Endothelial cell of umbilical vein (primary cell): ENCODE results near the gene CHGA.

ENCODE experiments used
- CTCF ChIP-seq, 2 donors: IDR thresholded peaks; 1 replicate in 1 of 2; 2 replicates in 1 of 2; pipeline ENCODE4 v1.5.1; 2011; ENCODE audit warnings: low read length in 2 of 2, mild to moderate bottlenecking in 2 of 2, moderate library complexity in 2 of 2, control low read depth in 1 of 2, inconsistent platforms in 1 of 2, low read depth in 1 of 2; ENCODE audit not compliant: insufficient read depth in 1 of 2; ENCODE audit errors: extremely low read depth in 1 of 2
- FOS ChIP-seq: IDR thresholded peaks from 2 replicates; pipeline ENCODE4 v1.6.1; 2011; ENCODE audit warnings: mild to moderate bottlenecking, low read length, moderate library complexity, borderline replicate concordance; ENCODE audit not compliant: insufficient read depth
- MAX ChIP-seq: IDR thresholded peaks from 2 replicates; pipeline ENCODE4 v1.6.1; 2011; ENCODE audit not compliant: insufficient read depth, insufficient read length
- MYC ChIP-seq: IDR thresholded peaks from one replicate; pipeline ENCODE4 v1.6.1; 2011; ENCODE audit warnings: mild to moderate bottlenecking, low read depth, low read length
- POLR2A ChIP-seq: IDR thresholded peaks from 2 replicates; pipeline ENCODE4 v1.6.1; 2012; ENCODE audit warnings: low read depth, mild to moderate bottlenecking, control low read depth, low read length
- POLR2AphosphoS5 ChIP-seq: IDR thresholded peaks from 2 replicates; pipeline ENCODE4 v1.6.1; 2012; ENCODE audit warnings: low read depth, mild to moderate bottlenecking, control low read depth, low read length, moderate library complexity; ENCODE audit not compliant: insufficient read depth

DNA sequence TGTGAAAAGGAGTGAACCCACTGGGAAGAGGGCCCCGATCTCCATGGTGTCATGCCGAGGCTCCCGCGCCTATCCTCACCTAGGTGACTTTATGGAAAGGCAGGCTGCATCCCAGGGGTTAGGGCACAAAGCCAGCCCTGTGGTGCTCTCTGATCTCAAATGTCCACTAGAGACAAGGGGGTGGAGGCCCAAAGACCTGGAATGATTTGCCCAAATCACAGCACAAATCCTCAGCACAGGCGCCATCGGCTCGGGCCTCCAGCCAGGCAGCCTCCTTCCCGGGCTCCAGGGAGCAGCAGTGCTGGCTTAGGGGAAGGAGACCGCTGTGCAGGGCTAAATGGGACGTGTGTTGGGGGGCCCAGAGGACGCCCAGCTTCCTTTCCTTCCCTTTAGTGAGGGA lies 17.6 kb downstream of the CHGA start:
- TF ChIP-seq CTCF (IDR thresholded peaks at IDR 0.05; ENCODE audit: extremely low read depth in 1 of 2, insufficient read depth in 1 of 2, low read depth in 1 of 2, low read length in 2 of 2) (no peak), FOS (no peak), POLR2AphosphoS5 (no peak), MAX (no peak), POLR2A (no peak), MYC (no peak)
